GM19351 (cell line): ENCODE results near the gene CADPS.

Source experiments
- ATAC-seq: cut with Tn5 transposase; IDR thresholded peaks from one replicate; pipeline ENCODE4 v1.9.1; 2021; ENCODE audit warnings: mild to moderate bottlenecking, moderate library complexity; ENCODE audit not compliant: unreplicated experiment

CADPS gene

GRCh38 chr3:62815981-62816380 lies 59.2 kb downstream of the CADPS start:
- no peak for ATAC-seq

- ATAC-seq, result no peak
These were observed 62.6 kb downstream of the CADPS start for GRCh38 chr3:62812631-62813030.

- ATAC-seq, result no peak
These were observed 64.1 kb downstream of the CADPS start for GRCh38 chr3:62811119-62811518.

- no peak for ATAC-seq
These were observed 65.8 kb downstream of the CADPS start for GRCh38 chr3:62809369-62809768.

- ATAC-seq, result no peak
These were observed 69.5 kb downstream of the CADPS start for GRCh38 chr3:62805580-62806277.

DNA sequence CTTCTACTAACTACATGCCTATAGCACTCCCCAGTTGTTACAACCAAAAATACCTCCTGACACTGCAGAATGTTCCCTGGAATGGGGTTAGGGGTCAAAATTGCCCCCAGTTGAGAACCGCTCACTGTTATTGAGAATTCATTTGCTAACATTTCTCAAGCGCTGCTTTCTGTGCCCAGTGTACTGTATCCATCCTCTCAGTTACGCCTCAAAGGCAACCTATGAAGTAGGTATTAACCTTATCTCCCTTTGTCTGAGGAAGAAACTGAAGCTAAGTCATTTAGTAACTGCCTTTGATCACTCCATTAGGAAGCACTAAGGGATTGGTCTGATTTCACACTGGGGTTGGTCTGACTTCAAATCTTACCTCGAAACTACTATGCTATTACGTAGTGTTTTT lies 70.1 kb downstream of the CADPS start:
- no peak for ATAC-seq

GRCh38 chr3:62803276-62803675 lies 71.9 kb downstream of the CADPS start:
- no peak for ATAC-seq

DNA sequence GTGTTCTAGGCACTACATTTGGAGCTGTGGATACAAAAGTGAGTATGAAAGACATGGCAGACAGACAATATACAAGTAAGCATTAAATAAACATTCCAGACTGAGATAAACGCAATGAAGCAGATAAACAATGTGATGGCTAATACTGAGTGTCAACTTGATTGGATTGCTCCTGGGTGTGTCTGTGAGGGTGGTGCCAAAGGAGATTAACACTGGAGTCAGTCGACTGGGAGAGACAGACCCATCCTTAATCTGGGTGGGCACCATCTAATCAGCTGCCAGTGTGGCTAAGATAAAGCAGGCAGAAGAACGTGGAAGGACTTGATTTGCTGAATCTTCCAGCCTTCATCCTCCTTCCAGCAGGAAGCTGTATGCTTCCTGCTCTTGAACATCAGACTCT lies 77.2 kb downstream of the CADPS start:
- no peak for ATAC-seq

DNA sequence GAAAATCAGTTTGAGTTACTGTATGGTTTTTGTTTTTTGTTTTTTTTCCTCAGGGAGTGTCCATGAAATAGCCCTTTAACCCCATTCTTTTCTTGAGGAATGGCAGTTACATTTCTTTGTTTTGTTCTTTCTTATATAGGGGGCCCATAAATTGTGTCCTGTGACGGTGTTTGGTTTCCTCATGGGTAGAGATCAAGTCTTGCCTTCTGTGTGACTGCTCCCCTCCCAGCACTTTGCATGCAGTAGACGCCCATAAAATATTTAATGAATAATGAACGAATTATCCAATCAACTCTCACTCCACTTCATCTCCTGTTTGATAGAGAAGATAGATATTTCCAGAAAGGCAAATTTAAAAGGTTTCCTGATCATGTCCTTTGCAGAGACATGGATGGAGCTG lies 78.1 kb downstream of the CADPS start:
- ATAC-seq, result no peak

DNA sequence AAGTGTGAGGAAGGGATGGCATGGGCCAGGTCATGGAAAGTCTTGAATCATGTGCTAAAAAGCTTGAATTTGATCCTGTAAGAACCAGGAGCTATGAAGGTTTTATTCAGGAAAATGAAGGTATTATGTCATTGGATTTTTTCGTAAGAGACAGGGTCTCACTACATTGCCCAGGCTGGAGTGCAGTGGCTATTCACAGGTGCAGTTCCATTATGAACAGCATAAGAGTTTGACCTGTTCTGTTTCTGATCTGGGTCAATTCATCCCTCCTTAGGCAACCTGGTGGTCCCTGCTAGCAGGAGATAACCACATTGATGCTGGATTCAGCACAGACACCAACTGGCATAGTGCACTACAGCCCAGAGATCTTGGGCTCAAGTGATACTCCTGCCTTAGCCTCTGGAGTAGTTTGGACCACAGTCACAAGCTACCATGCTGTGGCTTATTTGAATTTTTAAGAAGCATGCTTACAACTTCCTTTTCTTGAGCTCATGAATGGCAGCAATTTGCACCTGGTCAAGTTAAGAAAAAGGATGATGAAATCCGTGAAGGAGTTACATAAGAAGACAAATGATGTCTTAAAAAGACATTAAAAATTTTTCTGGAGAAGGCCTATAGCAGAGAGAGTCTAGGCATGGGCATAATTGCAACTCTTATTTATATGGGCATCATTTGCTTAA lies 79.1 kb downstream of the CADPS start:
- ATAC-seq, result no peak

DNA sequence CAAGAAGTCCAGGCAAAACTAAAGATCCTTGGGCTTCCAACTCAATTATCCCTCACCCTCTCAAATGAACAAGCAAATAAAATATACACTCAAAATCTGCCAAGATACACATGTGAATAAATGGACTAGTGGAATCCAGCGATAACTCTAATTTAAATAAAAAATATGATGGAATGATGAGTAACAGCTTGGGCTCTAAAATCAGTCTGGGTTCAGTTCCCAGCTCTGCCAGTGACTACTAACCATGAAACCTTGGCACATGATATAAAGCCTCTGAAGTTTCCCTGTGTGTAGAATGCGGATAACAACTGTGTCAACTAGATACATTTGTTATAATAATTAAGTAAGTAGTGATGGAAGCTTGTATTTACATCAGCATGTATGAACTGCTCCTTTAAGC lies 81.3 kb downstream of the CADPS start:
- no peak for ATAC-seq

DNA sequence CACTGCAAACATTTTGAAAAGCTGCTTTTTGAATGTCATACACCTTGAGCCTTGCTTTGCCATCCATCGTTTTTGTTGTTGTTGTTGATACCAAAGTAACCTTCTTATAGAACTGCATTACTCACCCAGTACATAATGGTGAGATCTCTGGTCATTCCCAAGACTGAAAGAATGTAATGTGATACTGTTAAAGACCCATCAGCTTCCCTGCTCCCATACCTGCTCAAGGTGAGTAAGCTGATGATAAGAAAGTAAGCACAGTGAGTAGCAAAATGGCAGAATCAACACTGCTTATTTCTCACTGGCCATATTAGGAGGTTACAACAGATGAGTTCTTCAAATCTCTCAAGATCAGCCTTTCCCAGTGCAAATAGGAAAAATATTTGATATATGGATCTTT lies 89.8 kb downstream of the CADPS start:
- ATAC-seq, result no peak

GRCh38 chr3:62781121-62781520 lies 94.1 kb downstream of the CADPS start:
- no peak for ATAC-seq

GRCh38 chr3:62777674-62778073 lies 97.5 kb downstream of the CADPS start:
- no peak for ATAC-seq

GRCh38 chr3:62777130-62777529 lies 98.1 kb downstream of the CADPS start:
- ATAC-seq, result no peak

GRCh38 chr3:62774221-62774620 lies 101.0 kb downstream of the CADPS start:
- ATAC-seq, result no peak

DNA sequence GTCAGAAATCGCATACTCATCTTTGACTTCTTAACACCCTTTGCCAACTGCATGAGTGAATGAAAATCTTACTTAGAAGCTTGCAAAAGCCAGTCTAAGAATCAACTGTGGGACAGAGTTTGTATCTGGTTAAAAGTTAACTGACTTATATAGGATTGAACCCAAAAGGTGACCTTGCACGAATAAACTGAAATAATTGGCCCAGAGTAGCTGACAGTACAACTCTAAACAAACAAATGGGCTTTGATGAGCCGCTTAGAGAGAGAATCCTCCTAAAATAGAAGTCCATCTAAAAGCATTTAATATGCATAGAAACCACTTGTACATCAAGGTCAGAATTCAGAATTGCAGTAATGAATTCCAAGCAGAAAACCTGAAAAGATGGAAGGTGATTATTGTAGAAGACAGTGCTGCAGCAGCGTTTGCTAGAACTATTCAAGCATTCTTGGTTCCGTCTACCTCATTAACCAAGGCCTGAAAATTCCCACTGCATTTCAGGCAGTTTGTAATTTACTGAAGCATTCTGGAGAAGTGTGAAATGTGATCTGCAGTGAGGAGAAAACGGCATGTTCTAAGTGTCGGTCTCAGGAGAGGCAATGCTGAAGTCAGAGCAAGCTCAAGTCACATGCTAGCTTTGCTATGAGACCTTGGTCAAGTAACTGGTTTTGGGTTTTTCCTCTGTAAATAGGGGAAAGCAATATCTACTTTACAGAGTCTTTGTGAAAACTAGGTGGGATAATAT lies 103.7 kb downstream of the CADPS start:
- no peak for ATAC-seq

DNA sequence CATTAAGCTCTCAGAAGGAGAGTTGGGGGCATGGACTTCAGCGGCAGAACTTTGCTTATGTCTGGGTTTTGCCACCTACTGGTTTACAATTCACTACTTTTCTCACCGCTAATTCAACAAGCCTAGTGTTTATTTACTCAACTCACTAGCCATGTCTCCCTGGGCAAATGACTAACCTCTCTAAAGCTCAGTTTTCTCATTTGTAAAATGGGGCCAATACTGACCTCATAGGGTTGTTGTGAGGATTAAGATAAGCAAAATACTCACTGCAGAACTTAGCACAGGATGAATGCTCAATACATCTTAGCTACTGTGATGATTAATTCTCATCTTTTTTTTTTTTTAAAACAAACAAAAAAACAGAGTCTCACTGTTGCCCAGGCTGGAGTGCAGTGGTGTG lies 106.3 kb downstream of the CADPS start:
- no peak for ATAC-seq

DNA sequence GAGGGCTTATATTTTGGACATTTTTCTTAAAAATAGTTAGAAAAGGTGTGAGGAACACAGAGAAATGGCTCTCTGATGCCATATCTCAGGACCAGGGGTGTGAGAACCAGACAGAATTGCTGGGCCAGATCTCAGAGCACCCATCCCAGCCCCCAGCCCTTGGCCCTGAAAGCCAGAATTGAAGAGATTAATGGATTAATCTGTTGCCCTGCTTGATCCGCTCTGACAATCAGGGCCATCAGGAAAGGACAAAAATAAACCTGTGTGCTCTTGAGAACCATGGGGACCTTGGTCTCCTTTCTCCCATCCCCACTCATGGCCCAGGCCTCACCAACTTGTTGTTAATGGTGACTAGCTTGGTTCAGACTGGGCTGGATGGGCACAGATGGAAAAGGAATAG lies 113.5 kb downstream of the CADPS start:
- ATAC-seq, result no peak

DNA sequence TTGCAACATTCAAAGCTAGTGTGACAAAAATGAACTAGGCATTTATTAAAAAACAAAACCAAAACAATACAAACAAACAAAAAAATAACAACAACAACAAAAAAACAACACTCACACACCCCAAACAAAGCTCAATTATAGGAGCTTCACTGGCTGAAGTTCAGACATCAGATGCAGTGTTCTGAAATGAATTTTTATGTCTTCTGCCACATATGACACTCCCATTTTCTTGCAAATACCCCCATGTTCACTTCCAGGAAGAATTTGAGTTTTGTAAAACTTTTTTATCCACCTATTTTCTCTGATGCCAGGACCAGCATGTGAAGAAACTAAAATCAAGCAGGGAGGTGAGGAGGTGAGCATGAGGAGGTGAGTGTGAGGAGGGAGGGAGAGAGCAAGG lies 113.9 kb downstream of the CADPS start:
- ATAC-seq, result no peak

DNA sequence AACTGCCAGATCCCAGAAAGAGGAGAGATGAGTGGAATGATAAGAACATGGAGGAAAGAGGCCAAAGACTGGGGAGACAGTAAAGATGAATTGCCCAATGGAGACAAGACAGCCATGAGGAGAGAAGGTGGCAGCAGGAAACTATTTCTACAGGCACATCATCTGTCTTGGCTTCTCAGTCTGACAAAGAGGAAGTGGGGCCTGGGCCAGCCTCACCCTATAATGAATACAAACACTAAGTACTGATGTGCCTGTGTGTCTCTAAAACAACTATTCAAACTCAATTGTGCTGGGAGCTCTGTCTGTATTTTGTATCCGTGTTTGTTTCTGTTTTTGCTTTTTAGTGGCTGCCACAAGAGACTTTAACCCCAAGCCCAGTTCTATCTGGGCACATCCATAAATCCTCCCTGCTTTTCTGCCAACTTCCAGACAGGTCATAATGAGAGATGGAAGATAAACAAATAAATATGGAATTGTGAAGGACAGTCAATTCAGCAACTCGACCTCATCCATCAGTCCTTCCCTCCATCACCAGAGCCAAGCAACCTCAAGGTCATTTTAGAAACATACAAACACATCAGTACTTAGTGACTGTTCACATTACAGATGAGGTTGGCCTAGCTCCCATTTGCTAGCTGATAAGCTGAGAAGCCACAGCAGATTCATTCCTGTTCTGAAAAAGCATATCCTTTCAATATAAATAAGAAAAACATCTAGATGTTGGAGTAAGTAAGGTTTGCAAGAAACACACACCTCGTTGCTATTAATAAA lies 116.7 kb downstream of the CADPS start:
- ATAC-seq, result no peak
